Gastroesophageal sphincter (tissue), 3 donors: ENCODE results near the gene TCIRG1.

Source experiments
- CTCF ChIP-seq, 4 experiments: fragments of 200-600 bp in 2 of 4; fragments of 450-650 bp in 2 of 4; sonication (generic) in 1 of 4; IDR thresholded peaks; one replicate each; pipeline ENCODE4 v1.5.1; 2017 to 2019; ENCODE audit warnings: antibody characterized with exemption in 4 of 4, mild to moderate bottlenecking in 2 of 4, moderate library complexity in 2 of 4
- EP300 ChIP-seq: sonication (generic); formaldehyde crosslinking; IDR thresholded peaks from one replicate; pipeline ENCODE4 v1.6.1; 2017; ENCODE audit warnings: antibody characterized with exemption, mild to moderate bottlenecking
- POLR2A ChIP-seq, 2 donors: fragments of 450-650 bp; IDR thresholded peaks; one replicate each; pipeline ENCODE4 v1.6.1; 2017; ENCODE audit warnings: antibody characterized with exemption in 2 of 2, mild to moderate bottlenecking in 2 of 2, moderate library complexity in 1 of 2
- POLR2AphosphoS5 ChIP-seq: sonication (generic); formaldehyde crosslinking; IDR thresholded peaks from one replicate; pipeline ENCODE4 v1.6.1; 2017; ENCODE audit warnings: antibody characterized with exemption

GRCh38 chr11:68044145-68044813 is 5.5 kb downstream of the TCIRG1 start:
- TF ChIP-seq POLR2A (IDR thresholded peaks at IDR 0.05) (no peak), CTCF (IDR thresholded peaks at IDR 0.05) (no peak), EP300 (no peak), POLR2AphosphoS5 (no peak)
